Bronchial epithelial cell (primary cell): Measurements from ENCODE around the gene SGK1. TPM values are rescaled to one million over a fixed set of nuclear protein-coding genes. Genes with fewer than 3 reads are reported as not detected.

Experiments used
- DNase-seq: peaks from one replicate; pipeline ENCODE4 v3.0.0-alpha.2; 2010; ENCODE audit warnings: low read depth
- FAIRE-seq: peaks from 2 replicates; lab custom pipeline; 2011; peaks lifted over from hg19 to GRCh38; lab: Jason Lieb, UNC
- H3K27me3 ChIP-seq: 2 replicates; pipeline ENCODE4 v1.5.1; 2011; ENCODE audit warnings: low read length; ENCODE audit not compliant: control insufficient read depth, insufficient read depth
- H3K36me3 ChIP-seq: 2 replicates; pipeline ENCODE4 v1.5.1; 2011; ENCODE audit warnings: low read length; ENCODE audit not compliant: control insufficient read depth, insufficient read depth
- H3K4me3 ChIP-seq: 2 replicates; pipeline ENCODE4 v1.5.1; 2011; ENCODE audit warnings: mild to moderate bottlenecking, low read depth, low read length, control low read depth
- CTCF ChIP-seq: IDR thresholded peaks from 2 replicates; pipeline ENCODE4 v1.5.1; 2011; ENCODE audit warnings: mild to moderate bottlenecking, moderate library complexity, low read length, control low read depth, inconsistent platforms; ENCODE audit not compliant: insufficient read depth, severe bottlenecking
- total RNA-seq: library from RNA; depleted of rRNA; stranded (reverse); fragments of >200 nt; gene quantifications from 2 replicates; pipeline ENCODE4 v1.2.1, GENCODE V29; 2014

SGK1 gene
- total RNA-seq, 1 donor from 2014 or later = 13.4 TPM

GRCh38 chr6:134272374-134272773 lies 45.5 kb downstream of the SGK1 start:
- no peak for TF ChIP-seq CTCF
- FAIRE-seq = no peak

DNA sequence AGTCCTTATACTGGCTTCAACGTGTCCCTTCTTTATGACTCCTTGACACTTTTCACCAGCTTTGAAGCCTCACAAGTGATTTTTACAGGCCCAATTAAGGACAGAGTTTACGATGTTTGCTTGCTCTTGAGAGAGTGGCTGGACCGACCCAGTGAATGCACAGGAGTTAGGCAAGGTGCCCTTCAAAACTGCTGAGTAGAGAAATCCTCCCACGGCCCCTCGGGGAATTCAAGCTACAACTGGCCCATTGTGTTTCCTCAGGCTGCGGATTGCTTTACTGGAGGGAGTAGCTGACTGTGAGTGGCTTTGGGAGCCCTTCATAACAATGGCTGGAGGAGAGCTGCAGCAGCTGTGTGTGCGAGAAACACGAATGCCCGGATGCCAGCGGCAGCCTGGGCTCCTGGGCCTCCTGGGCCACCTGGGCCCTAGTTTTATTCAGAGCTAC lies 50.0 kb downstream of the SGK1 start:
- Histone ChIP-seq H3K36me3 (no peaks in the 10 kb centered on the region), H3K27me3 (no peaks in the 10 kb centered on the region), H3K4me3 (no peak overlapping the region)
- peak; percentile 27 for DNase-seq
- TF ChIP-seq CTCF = no peak
- FAIRE-seq = no peak

More at GRCh38 chr6:134272374-134272773, 45.5 kb downstream of the SGK1 start:
- no peak overlapping the region for H3K4me3 ChIP-seq
- DNase-seq = no peak
- no peaks in the 10 kb centered on the region for H3K27me3 ChIP-seq
- H3K36me3 ChIP-seq = no peaks in the 10 kb centered on the region

- no peak for FAIRE-seq
- DNase-seq = no peak
- Histone ChIP-seq H3K27me3 (no peaks in the 10 kb centered on the region), H3K4me3 (no peak overlapping the region), H3K36me3 (no peaks in the 10 kb centered on the region)
- no peak for TF ChIP-seq CTCF
Measured at GRCh38 chr6:134266776-134267175, 51.1 kb downstream of the SGK1 start.

- DNase-seq (no peak), FAIRE-seq (no peak)
- H3K36me3 ChIP-seq = no peaks in the 10 kb centered on the region
- no peak overlapping the region for H3K4me3 ChIP-seq
- TF ChIP-seq CTCF = no peak
- H3K27me3 ChIP-seq = no peaks in the 10 kb centered on the region
Measured at GRCh38 chr6:134261766-134262165, 56.1 kb downstream of the SGK1 start.

DNA sequence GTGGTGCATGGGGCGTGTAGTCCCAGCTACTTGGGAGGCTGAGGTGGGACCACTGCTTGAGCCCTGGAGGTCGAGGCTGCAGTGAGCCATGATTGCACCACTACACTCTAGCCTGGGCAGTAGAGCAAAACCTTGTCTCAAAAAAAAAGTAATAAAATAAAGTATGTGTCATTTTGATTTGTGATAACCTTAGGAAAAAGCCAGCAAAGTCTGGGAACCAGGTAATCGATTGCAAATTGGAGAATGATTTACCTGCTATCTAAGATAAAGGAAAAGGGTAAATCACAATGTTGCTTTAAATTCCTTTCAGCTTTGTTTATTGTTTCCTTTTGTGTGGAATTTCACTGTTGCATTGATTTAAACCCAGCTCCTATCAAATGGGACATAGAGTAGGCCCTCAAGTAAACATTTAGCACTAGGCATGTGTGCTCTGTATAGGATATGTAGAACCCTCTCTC lies 59.0 kb downstream of the SGK1 start:
- H3K36me3 ChIP-seq = no peaks in the 10 kb centered on the region

More for the DNA sequence above, 59.0 kb downstream of the SGK1 start:
- no peak for DNase-seq
- FAIRE-seq = no peak
- no peak overlapping the region for H3K4me3 ChIP-seq
- no peak for TF ChIP-seq CTCF
- H3K27me3 ChIP-seq = no peaks in the 10 kb centered on the region
